ENCODE results near the gene IDE. TPM values are rescaled to one million over a fixed set of nuclear protein-coding genes. Genes with fewer than 3 reads are reported as not detected.
"Not testable (repeated sequence)": the region's sequence is repeated elsewhere in the genome, so short reads cannot be mapped to it uniquely, and the experiment has no call there.

IDE gene
- total RNA-seq, 6 experiments from 2014 or later = 35.4 to 46.5 (median 39.9) TPM

GRCh38 chr10:92404612-92405418 is 169.1 kb downstream of the IDE start:
- Mint-ChIP-seq H3K4me3 (no peak overlapping the region; the same call in 1 of the 2 replicates), H3K27me3 (ENCODE audit: insufficient read depth) (peaks cover 10% of the 10 kb centered on the region), H3K36me3 (ENCODE audit: low read depth) (no peaks in the 10 kb centered on the region), H3K27ac (no peak overlapping the region), H3K4me1 (ENCODE audit: low read depth) (peaks cover 23% of the 10 kb centered on the region), H3K9me3 (no peaks in the 10 kb centered on the region)
- TF ChIP-seq CTCF (IDR thresholded peaks at IDR 0.05) = no peak
- no peak for DNase-seq

- not testable (repeated sequence) for H3K27ac Mint-ChIP-seq; H3K9me3 Mint-ChIP-seq; H3K4me3 Mint-ChIP-seq; H3K36me3 Mint-ChIP-seq (ENCODE audit: low read depth); DNase-seq; H3K27me3 Mint-ChIP-seq (ENCODE audit: insufficient read depth)
- peaks cover 14% of the 10 kb centered on the region for H3K4me1 Mint-ChIP-seq (ENCODE audit: low read depth)
These were observed 171.7 kb downstream of the IDE start for GRCh38 chr10:92402234-92402633.

Other genes with a start within 250 kb of the IDE start
- 10 to 100 TPM; 16.8 to 40.3 (median 35.3) TPM for gene KIF11, start 19.0 kb upstream of the IDE start, total RNA-seq (2021; fragmentation: NEBNext Ultra II Directional; extraction: Animal tissue kit (Norgen Biotek cat#: 25700))
- gene HHEX, start 115.9 kb upstream of the IDE start, total RNA-seq (2021; fragmentation: NEBNext Ultra II Directional; extraction: Animal tissue kit (Norgen Biotek cat#: 25700)) = 1 to 10 TPM; 2.4 to 5.0 (median 4.6) TPM